Measurements from ENCODE around the gene PODN.

DNA sequence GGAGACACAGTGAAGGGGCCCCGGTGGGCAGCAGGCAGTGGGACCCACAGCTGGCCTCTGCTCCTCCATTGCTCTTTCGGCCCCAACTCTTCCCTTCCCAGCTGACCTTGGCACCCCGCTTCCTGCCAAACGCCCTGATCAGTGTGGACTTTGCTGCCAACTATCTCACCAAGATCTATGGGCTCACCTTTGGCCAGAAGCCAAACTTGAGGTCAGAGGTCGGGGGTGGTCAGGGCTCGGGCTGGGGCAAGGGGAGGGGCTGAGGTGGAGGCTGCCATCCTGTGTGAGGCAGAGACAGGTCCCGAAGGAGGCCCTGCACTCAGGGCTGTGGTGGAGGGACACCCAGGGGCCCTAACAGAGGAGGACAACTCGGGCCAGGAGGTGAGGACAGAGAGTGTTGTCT, 13.7 kb downstream of the PODN start:
- no peak for TF ChIP-seq CTCF (IDR thresholded peaks at IDR 0.05 in 8 of 11, conservative IDR thresholded peaks at IDR 0.05 in 3 of 11)
- no peak for TF ChIP-seq POLR2AphosphoS5 (IDR thresholded peaks at IDR 0.05)
